HG02840 (cell line): ENCODE measurements around the gene INTS14.
A peak's percentile ranks its signal among the peaks of the same experiment; 100 is the strongest.

Experiments
- ATAC-seq: cut with Tn5 transposase; IDR thresholded peaks from one replicate; pipeline ENCODE4 v1.9.1; 2021; ENCODE audit warnings: mild to moderate bottlenecking, moderate library complexity, moderate number of reproducible peaks; ENCODE audit not compliant: unreplicated experiment, low FRiP score

INTS14 gene

DNA sequence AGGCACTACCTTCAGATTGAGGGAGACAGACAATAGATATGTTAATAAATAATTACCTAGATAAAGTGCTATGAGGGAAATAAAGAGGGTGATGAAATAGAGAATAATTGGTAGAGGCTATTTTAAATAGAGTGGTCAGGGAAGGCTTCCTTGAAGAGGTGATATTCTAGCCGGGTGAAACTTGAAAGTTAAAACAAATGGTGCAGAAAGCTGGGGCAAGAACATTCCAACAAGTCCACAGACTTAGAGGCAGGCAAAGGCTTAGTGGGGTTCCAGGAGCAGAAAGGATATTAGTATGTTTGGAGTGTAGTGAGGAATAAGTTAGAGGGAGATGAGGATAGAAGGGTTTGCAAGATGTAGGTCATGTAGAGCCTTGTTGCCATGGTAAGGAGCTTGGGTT is 70.6 kb downstream of the INTS14 start:
- no peak for ATAC-seq

DNA sequence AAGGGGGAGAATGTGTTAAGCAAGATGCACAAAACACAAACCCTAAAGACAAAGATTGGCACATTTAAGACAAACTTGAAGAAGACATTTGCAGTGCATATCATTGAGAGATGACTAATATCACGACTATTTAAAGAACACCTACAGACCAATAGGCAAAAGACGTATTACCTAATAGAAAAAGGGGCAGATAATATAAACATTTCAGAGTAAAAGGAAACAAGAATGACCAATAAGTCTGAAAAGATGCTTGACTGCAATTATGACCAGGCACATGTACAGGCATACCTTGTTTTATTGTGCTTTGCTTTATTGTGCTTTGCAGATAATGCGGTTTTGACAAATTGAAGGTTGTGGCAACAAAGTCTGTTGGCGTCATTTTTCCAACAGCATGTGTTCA is 75.7 kb downstream of the INTS14 start:
- no peak for ATAC-seq

DNA sequence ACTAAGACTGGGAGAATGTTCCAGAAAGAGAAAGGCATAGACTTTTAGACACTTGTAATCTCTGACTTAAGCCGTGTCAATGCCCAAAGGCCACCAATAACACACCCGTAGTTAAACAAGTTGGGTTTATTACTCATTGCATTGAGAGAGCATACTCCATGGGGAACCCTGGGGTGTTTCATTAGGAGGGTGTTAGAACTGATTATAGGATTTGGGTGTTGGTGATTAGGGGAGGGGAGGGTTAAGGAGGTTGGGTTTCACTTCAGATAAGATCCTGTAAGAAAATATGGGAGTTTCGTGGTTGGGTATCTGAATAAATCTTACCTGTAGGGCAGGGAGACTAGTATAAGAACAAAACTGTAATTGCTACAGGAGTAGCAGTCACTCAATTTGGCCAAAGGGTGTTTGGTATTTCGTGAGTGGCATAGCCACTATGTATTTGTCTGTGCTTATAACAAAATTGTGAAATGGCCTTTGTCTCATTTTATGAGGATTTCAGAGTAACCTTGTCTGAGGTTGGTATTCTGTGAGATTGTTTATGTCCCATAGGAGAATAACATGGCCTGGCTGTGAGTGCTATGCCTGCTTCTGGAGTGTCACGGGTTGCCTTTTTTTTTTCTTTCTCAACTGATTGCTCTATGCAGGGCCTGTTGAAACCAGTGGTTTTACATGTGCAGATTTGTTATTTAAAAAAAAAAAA is 77.7 kb downstream of the INTS14 start:
- no peak for ATAC-seq

- ATAC-seq: no peak
Measured at GRCh38 chr15:65532738-65533051, 78.2 kb downstream of the INTS14 start.

GRCh38 chr15:65530318-65531111 is 80.4 kb downstream of the INTS14 start, which contains the start of gene HACD3:
Gene HACD3 (plus strand): TSS chr15:65530463. CDS start chr15:65530632, 169 bp downstream.
- ATAC-seq: peak; percentile 78

DNA sequence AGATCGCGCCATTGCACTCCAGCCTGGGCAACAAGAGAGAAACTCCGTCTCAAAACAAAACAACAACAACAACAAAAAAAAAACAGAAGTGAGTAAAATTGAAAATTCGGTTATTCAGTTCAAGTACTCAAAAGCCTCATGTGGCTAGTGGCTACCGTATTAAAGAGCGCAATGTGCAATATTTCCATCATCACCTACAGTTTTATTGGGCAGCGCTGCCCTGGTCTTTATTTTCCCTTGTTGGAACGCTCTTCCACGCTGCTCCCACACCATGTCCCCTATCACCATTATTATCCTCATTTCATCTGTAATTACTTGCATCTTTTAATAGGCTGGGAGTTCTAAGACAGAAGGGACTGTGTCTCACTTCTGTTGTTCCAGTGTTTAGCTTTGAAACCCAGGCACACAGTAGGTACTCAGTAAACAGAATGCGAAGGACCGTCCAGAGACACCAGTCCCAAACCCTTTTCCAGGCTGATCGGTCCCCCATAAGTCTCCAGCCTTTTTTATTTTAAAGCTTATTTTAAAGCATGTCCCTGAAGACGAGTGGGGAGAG is 81.1 kb downstream of the INTS14 start:
- no peak for ATAC-seq
